ENCODE results near the gene TM9SF4. TPM values are rescaled to one million over a fixed set of nuclear protein-coding genes. Genes with fewer than 3 reads are reported as not detected.

The TM9SF4 gene
- 22.9 and 24.5 TPM in 2 replicates for total RNA-seq (ENCODE audit: low replicate concordance)

GRCh38 chr20:32109392-32110172 is at the start of gene TM9SF4:
Gene TM9SF4 (plus strand): TSS chr20:32109714. CDS start chr20:32109741, 27 bp downstream.

GRCh38 chr20:32207626-32208498 is 98.3 kb downstream of the TM9SF4 start, which contains the start of the genes PLAGL2 and POFUT1:
Gene PLAGL2 (minus strand): TSS chr20:32207743. CDS start chr20:32202178, 5,565 bp downstream.
Gene POFUT1 (plus strand): TSS chr20:32207880. CDS start chr20:32207942, 62 bp downstream.

Other genes starting within 250 kb of the TM9SF4 start
- 0.23 TPM in 1 of 2 replicates, not detected in the other for gene DUSP15, start 239.2 kb upstream of the TM9SF4 start, total RNA-seq (ENCODE audit: low replicate concordance)
- gene TTLL9, start 239.1 kb upstream of the TM9SF4 start, total RNA-seq (ENCODE audit: low replicate concordance): under 0.01 TPM in 1 of 2 replicates, not detected in the other
- 4.4 and 5.3 TPM in 2 replicates for gene PDRG1, start 157.7 kb upstream of the TM9SF4 start, total RNA-seq (ENCODE audit: low replicate concordance)
- gene XKR7, start 141.6 kb upstream of the TM9SF4 start, total RNA-seq (ENCODE audit: low replicate concordance): not detected in 2 replicates
- 0.23 TPM in 1 of 2 replicates, not detected in the other for gene CCM2L, start 99.3 kb upstream of the TM9SF4 start, total RNA-seq (ENCODE audit: low replicate concordance)
- gene HCK, start 57.5 kb upstream of the TM9SF4 start, total RNA-seq (ENCODE audit: low replicate concordance): not detected in 2 replicates
- 0.59 and 1.1 TPM in 2 replicates for gene PLAGL2, start 98.0 kb downstream of the TM9SF4 start, total RNA-seq (ENCODE audit: low replicate concordance)
- gene POFUT1, start 98.2 kb downstream of the TM9SF4 start, total RNA-seq (ENCODE audit: low replicate concordance): 27.4 and 29.1 TPM in 2 replicates
- 25.9 and 35.9 TPM in 2 replicates for gene KIF3B, start 167.9 kb downstream of the TM9SF4 start, total RNA-seq (ENCODE audit: low replicate concordance)
- 23.8 and 26.8 TPM in 2 replicates for gene ASXL1, start 248.6 kb downstream of the TM9SF4 start, total RNA-seq (ENCODE audit: low replicate concordance)